Bone marrow (tissue), 2 donors: ENCODE measurements around the gene TLR6.
A peak's percentile ranks its signal among the peaks of the same experiment; 100 is the strongest.
"Not testable (repeated sequence)": the region's sequence is repeated elsewhere in the genome, so short reads cannot be mapped to it uniquely, and the experiment has no call there.

ENCODE experiments used
- DNase-seq, 2 donors: peaks; one replicate each; lab custom pipeline; 2025; lab: John Stamatoyannopoulos, UW

TLR6 gene

DNA sequence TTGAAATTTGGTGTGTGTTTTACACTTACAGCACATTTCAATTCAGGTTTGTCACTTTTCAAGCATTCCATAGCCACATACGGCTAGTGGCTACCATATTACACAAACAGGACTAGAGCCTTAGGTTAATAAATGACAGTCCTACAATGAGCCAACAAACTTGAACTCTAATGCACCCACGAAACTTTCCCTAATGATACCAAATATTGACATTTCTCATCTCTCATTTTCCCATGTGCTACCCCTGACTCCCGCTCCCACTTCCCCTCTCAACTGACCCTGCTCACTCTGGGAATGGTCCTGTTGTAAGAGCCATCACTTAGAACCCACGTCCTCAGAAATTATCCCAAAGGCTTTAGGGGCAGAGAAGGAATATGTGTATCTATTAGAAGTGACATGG lies 68.9 kb downstream of the TLR6 start:
- no peak for DNase-seq

DNA sequence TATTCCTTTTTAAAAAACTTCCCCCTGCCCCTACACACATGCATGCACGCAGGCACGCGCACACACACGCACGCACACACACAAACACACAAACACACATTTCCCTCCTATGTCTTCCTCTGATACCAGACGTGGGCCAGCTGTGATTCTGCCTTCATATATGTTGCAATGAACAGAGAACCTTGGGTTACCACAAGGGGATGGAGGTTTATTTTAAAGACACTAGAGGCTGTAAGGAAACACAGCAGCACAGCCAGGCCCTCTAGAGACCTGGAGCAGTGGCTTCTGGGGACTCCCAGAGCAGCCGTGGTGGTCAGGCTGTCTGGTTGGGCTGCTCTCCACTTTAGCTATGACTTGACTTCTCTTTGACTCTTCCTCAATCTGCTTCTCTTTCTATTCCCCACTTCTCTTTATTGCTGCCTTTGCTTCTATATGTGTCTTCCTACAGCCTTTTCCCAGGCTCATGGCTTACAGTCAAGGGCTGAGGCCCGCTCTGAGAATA lies 70.7 kb downstream of the TLR6 start:
- DNase-seq = no peak

DNA sequence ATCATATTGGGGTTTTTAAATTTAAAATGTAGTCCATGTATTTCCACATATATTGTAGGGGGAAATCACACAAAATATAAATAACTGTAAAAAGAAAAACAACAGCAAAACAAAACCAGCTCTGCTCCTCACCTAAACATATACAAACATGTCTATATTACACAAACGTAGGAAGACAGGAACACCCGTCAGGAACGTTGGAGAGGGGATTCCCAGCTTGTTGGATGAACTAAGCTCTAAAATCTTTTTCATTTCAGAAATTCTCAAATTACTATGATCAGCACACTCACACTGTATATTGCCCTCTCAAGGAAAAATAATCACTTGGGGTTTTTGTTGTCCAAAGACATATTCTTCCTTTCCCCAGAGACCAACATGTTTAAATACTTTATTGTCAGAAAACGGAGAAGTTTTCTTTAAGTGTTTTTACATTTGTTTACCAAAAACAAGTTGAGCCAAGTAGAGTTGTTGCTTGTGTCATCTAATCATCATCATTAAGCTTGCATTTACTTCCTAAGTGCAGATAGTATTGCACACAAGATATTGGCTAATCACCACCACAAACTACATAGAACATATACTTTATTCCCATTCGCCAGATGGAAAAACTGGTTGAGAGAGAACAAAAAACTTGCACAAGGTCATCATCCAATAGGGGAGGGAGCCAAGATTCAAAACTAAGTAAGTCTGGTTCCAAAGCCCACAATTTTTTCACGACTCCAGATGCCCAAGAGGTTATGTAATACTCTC lies 71.4 kb downstream of the TLR6 start:
- no peak for DNase-seq

DNA sequence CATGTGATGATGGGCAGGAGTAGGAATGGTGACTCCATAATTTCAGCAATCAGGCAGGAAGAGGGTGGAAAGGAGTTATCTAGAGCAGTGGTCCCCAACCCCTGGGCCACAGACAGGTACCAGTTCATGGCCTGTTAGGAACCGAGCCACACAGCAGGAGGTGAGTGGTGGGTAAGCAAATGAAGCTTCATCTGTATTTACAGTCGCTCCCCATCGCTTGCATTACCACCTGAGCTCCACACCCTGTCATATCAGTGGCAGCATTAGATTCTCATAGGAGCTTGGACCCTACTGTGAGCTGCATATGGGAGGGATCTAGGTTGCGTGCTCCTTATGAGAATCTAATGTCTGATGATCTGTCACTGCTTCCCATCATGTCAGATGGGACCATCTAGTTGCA lies 72.5 kb downstream of the TLR6 start:
- DNase-seq = no peak

DNA sequence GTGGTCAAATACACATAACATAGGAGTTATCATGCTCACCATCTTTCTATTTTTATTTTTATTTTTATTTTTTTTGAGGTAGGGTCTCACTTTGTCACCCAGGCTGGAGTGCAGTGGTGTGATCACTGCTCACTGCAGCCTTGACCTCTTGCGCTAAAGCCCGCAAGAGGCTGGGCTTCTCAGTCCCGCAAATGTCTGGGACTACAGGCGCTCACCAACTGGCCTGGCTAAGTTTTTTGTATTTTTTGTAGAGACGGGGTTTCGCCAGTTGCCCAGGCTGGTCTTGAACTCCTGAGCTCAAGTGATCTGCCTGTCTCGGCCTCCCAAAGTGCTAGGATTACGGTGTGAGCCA lies 73.5 kb downstream of the TLR6 start:
- DNase-seq = no peak

DNA sequence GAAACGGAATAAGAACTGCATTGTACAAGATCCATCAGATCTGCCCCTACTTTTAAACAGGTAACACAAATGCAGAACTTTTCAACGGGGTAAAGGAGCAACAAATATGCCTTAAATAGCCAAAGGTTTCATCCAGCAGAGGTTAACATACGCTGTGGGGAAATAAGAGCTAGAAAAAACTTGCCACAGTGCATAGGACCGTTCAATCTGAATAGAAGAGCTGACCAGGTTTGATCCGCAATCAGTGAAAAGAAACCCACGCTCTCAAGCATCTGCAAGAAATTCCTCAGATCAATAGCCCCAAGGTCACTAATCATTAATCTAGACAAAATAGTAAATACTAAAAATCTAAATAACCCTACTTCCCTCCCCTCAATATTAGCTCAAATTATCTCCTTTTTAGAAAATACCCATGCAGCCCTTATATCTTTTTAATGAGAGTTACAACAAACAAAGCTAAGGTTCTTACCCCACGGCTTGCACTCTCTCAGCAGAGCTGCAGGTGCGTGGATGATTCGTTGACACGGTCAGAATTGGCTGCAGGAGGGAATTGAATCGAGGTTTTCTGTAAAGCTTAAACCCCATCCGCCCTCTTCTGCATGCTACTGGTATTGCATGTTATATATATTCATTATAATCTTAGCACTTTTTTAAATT lies 74.0 kb downstream of the TLR6 start, which contains the start of gene TLR10:
Gene TLR10, minus strand, starts transcription at position 539 of the 657 bp plus-strand sequence. CDS start 7,400 bp downstream, outside the sequence.
- peak in 1 of 2 donors; percentile 57 for DNase-seq

DNA sequence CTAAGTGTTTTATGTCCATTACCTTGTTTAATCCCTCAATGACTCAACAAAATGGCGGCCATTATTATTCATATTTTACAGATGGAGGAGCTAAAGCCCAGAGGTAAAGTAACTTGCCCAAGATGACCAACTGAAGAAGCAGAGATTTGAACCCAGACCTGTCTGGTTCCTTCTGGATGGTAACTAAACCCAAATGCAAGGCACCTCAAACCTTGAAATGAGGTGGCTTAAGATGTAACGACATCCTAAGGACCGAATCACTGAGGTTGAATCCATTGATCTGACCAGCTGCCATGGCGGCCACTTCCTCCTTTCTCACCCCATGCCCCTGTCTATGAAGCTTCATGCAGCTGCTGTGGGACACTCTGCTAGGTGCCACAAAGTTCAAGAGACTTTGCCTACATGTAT lies 74.8 kb downstream of the TLR6 start:
- DNase-seq = no peak

DNA sequence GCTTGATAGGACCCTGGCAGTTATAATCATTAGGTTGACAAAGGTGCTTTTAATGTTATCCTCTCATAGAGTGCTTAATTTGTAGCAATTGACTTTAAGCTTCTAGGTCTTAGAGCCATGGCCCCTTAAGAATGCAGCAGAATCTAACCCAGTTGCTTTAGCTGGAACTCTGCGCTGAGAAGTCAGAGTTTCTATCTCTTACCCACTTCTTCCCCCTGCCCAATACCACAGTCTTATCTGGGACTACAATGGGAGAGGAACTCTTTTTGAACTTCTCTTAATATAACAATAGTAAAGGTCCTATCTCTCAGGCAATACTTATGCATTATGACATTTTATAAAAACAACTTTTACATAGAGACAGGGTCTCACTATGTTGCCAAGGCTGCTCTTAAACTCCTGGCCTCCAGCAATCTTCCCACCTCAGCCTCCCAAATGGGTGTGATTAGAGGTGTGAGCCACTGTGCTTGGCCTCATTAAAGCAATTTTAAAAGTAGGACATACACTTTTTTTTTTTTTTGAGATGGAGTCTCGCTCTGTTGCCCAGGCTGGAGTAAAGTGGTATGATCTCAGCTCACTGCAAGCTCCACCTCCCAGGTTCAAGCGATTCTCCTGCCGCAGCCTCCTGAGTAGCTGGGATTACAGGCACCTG lies 75.7 kb downstream of the TLR6 start:
- no peak for DNase-seq

DNA sequence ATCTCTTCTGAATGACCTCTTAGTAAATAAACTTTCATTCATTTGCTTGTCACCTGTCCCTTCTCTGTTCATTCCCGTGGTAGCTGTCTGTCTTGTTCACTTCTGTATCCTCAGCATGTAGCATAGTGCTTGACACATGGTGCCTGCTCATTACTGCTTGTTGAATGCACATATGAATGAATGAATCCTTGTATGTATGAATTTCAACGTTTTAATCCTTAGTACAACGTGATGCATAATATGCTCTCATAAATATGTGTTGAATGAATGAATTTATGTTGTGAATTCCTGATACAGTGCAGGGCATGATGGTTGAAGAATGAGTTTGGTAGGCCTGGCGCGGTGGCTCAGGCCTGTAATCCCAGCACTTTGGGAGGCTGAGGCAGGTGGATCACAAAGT lies 76.8 kb downstream of the TLR6 start:
- DNase-seq = no peak

DNA sequence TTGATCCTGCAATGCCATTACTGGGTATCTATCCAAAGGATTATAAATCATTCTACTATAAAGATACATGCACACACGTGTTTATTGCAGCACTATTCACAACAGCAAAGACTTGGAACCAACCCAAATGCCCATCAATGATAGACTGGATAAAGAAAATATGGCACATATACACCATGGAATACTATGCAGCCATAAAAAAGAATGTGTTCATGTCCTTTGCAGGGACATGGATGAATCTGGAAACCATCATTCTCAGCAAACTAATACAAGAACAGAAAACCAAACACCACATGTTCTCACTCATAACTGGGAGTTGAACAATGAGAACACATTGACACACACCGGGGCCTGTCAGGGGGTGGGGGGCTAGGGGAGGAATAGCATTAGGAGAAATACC lies 78.7 kb downstream of the TLR6 start:
- not testable (repeated sequence) for DNase-seq

DNA sequence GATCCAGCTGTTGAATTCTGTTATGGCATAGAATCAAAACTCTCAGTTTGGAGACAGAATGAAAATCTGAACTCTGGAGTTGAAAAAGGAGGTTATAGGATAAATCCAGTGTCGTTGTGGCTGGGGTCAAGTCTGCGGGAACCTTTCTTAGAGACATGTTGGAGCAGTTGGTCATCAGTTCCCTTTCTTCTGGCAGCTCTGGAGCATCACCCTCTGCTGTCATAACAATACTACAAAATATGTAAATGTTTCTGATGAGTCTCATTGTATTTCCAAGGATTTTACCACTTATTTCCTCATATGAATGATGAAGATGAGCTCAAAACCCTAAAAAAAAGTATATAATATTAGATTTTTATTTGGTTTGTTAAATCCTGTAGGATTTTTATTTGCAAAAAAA lies 81.3 kb downstream of the TLR6 start:
- no peak for DNase-seq

DNA sequence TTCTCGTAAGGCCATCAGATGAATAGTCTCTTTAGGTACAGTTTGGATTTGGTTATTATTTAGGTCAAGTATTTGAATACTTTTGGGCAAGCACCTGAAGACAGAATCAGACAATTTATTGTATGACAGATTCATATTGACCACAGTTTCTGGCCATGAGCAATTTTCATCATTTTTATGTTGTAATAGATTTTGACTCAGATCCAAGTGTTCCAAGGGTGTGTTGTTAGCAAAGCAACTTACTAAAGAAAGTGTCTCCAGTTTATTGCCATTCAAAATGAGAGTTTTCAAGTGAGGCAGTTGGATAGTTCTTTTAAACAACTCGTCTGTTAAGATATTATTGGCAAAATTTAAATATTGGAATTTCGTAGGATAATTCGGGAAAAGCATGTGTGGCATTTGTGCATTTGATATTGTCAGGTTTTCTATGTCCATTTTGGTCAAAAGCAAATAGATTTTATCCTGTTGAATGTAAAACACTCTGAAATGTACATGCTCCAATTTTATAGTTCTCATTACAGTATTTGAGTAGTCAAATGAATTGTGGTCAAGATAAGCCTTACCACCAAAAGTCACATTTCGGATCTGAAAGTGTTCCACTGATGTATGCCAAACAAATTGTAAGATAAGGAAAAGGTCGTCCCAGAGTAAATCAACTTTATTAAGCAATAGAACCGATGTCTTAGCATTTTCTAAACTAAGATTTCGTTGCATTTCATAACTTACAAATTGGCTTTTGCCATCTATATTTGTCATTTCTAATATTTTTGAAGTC lies 82.2 kb downstream of the TLR6 start:
- no peak for DNase-seq
